Kidney (tissue), 14 donors: ENCODE measurements around the gene NBL1. TPM values are rescaled to one million over a fixed set of nuclear protein-coding genes. Genes with fewer than 3 reads are reported as not detected.

Experiments used
- DNase-seq, 5 donors: peaks; one replicate each; pipeline ENCODE4 v3.0.0-alpha.2; 2013 to 2020
- FAIRE-seq: peaks from 2 replicates; lab custom pipeline; 2012; peaks lifted over from hg19 to GRCh38; lab: Jason Lieb, UNC
- H3K27ac ChIP-seq, 2 donors: one replicate each; pipeline ENCODE4 v1.7.0; 2013; ENCODE audit warnings: low read depth in 2 of 2, low read length in 2 of 2, inconsistent platforms in 1 of 2
- H3K27me3 ChIP-seq: one replicate; pipeline ENCODE4 v1.7.1; 2013; ENCODE audit warnings: low read length, inconsistent platforms; ENCODE audit not compliant: control insufficient read depth, insufficient read depth
- H3K36me3 ChIP-seq, 3 donors: one replicate each; pipeline versions ENCODE4 v1.7.0 to v1.7.1; 2013; ENCODE audit warnings: low read length in 3 of 3, control low read depth in 1 of 3, inconsistent platforms in 1 of 3; ENCODE audit not compliant: insufficient read depth in 3 of 3, control insufficient read depth in 2 of 3
- H3K4me1 ChIP-seq, 3 donors: one replicate each; pipeline versions ENCODE4 v1.7.0 to v1.7.1; 2013; ENCODE audit warnings: low read length in 3 of 3, inconsistent platforms in 1 of 3, low read depth in 1 of 3; ENCODE audit not compliant: control insufficient read depth in 2 of 3, insufficient read depth in 2 of 3
- H3K4me3 ChIP-seq, 3 donors: one replicate each; pipeline versions ENCODE4 v1.7.0 to v1.8.1; 2013; ENCODE audit warnings: low read length in 3 of 3, control low read depth in 1 of 3, inconsistent platforms in 1 of 3
- H3K9ac ChIP-seq, 3 donors: one replicate each; pipeline versions ENCODE4 v1.7.0 to v1.7.1; 2013; ENCODE audit warnings: low read length in 3 of 3, control low read depth in 1 of 3, inconsistent platforms in 1 of 3
- H3K9me3 ChIP-seq, 3 donors: one replicate each; pipeline versions ENCODE4 v1.7.0 to v1.7.1; 2013; ENCODE audit warnings: low read length in 3 of 3, control low read depth in 1 of 3, inconsistent platforms in 1 of 3; ENCODE audit not compliant: control insufficient read depth in 2 of 3, insufficient read depth in 1 of 3
- intact Hi-C: fragments of 100-400 bp; cut with DNase I; formaldehyde crosslinking; loops from one replicate; pipeline ENCODE4 v1.11.1; 2022
- polyA plus RNA-seq: library from polyadenylated mRNA; stranded (reverse); fragments of 350-450 nt; fragmentation: Illumina TruSeq; extraction: RNeasy Lipid Tissue Mini Kit (QIAGEN cat#74804); gene quantifications from one replicate; pipeline ENCODE4 v1.2.3, GENCODE V29; 2014; ENCODE audit warnings: low read depth, low replicate concordance; ENCODE audit not compliant: insufficient read depth
- total RNA-seq: library from RNA; stranded (reverse); fragmentation: NEBNext Ultra II Directional; extraction: Animal tissue kit (Norgen Biotek cat#: 25700); gene quantifications from one replicate; pipeline ENCODE4 v1.2.1, GENCODE V29; 2021
- TF ChIP-seq, protein P1 (sequence below): IDR thresholded peaks from 3 replicates; pipeline ENCODE4 v1.5.1; 2012; ENCODE audit warnings: mild to moderate bottlenecking, moderate library complexity, borderline replicate concordance; ENCODE audit not compliant: insufficient read depth; ENCODE audit errors: extremely low read depth
- donor health status: control.
- donor health status: control.
- donor health status: control.
- donor health status: control.
- donor health status: control.
- donor health status: DM: yes; HTN: yes; CAD: no.
- donor health status: Normal renal cell carcinoma (clear cell type).

NBL1 gene
- total and polyA plus RNA-seq, 2 donors from 2014 or later = 47.4 to 141 TPM

DNA sequence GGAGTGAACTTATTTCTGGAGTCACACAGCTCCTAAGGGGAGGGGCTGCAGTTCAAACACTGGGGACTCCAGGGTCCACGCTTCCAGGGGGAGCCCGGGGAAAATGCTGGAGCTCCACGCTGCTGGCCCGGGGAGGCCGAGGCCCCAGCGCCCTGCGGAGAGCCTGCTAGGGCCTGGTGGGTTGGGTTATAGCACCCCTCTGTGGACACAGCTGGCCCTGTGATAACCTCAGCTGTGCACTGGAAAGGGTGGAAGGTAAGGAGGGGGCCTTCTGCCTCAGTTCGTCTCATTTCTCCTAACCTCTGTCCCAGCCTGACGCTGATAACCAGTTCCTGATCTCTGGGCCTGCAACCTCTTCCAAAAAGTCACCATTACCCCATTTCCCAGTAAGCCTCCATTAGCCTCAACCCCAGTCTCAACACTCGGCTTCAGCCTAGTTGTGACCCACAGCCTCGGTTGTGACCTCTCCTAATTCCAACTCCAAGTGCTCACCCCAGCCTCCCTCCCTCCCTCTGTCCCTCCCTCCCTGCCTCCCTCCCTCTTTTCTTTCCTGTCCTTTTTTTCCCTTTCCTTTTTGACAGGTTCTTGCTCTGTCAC lies 7.1 kb downstream of the NBL1 start:
- intact Hi-C loops = loop anchor here (10.0 kb wide), 1 partner anchor 256 kb away; no protein-coding TSS in a partner anchor
- FAIRE-seq (no peak), DNase-seq (peak in 4 of 5 donors; percentile 63 to 86 (median 75))

DNA sequence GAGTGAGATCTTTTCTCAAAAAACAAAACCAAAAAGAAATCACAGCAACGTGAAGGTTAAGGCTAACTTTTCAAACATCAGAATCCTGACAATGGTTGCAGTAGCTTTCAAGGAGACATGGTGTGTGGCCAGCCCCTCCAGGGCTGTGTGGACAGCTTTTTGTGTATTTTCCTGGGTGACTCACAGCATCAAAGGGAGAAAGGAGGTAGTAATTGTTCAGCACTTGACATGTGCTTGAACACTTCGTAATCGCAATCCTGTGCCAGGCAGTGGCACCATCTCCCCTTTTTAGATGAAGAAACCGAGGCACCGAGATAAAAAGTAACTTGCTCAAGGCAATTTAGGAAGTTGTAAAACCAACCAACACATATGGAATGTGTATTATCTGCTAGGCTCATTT lies 10.3 kb downstream of the NBL1 start:
- TF ChIP-seq, protein P1, sequence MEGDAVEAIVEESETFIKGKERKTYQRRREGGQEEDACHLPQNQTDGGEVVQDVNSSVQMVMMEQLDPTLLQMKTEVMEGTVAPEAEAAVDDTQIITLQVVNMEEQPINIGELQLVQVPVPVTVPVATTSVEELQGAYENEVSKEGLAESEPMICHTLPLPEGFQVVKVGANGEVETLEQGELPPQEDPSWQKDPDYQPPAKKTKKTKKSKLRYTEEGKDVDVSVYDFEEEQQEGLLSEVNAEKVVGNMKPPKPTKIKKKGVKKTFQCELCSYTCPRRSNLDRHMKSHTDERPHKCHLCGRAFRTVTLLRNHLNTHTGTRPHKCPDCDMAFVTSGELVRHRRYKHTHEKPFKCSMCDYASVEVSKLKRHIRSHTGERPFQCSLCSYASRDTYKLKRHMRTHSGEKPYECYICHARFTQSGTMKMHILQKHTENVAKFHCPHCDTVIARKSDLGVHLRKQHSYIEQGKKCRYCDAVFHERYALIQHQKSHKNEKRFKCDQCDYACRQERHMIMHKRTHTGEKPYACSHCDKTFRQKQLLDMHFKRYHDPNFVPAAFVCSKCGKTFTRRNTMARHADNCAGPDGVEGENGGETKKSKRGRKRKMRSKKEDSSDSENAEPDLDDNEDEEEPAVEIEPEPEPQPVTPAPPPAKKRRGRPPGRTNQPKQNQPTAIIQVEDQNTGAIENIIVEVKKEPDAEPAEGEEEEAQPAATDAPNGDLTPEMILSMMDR = no peak
- intact Hi-C loops = loop anchor here (10.0 kb wide), 1 partner anchor 260 kb away; no protein-coding TSS in a partner anchor
- Histone ChIP-seq H3K4me1 (peaks cover 0 to 7% (median 0%) of the 10 kb centered on the region in 3 donors), H3K9ac (no peak overlapping the region), H3K27me3 (no peaks in the 10 kb centered on the region), H3K27ac (no peak overlapping the region), H3K9me3 (no peaks in the 10 kb centered on the region), H3K36me3 (no peaks in the 10 kb centered on the region), H3K4me3 (no peak overlapping the region)
- no peak for DNase-seq
- no peak for FAIRE-seq

More for the DNA sequence above, 7.1 kb downstream of the NBL1 start:
- H3K27me3 ChIP-seq = no peaks in the 10 kb centered on the region
- TF ChIP-seq, protein P1 = peak; percentile 81
- H3K27ac ChIP-seq = peak overlapping the region in 1 of 2 donors; percentile 41
- no peaks in the 10 kb centered on the region for H3K36me3 ChIP-seq
- H3K9me3 ChIP-seq = no peaks in the 10 kb centered on the region
- H3K9ac ChIP-seq = no peak overlapping the region
- no peak overlapping the region for H3K4me3 ChIP-seq
- peaks cover 0 to 7% (median 0%) of the 10 kb centered on the region in 3 donors for H3K4me1 ChIP-seq

DNA sequence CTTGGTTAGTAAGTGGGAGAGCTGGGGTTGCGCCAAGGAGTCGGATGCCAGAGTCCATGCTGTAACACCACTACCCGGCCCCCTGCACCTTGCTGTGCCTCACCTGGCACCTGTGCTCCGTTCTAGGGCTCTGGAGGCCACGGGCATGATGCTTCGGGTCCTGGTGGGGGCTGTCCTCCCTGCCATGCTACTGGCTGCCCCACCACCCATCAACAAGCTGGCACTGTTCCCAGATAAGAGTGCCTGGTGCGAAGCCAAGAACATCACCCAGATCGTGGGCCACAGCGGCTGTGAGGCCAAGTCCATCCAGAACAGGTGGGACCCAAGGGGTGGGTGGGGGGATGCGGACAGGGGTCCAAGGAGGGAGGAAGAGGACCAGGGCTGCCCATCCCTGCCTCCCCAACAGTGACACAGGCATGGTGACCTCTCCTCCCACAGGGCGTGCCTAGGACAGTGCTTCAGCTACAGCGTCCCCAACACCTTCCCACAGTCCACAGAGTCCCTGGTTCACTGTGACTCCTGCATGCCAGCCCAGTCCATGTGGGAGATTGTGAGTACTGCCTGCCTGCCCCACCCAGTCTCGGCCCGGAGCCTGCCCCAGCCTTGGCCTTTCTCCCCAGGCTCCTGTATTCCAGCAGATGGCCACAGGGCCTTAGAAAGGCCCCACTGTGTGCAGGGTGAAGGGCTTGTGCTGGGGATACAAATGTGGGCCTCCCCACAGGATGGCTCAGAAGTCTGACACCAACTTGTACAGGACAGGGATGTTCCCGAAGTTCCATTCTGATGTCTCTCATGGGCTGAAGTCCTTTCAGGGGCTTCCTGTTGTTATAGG lies 11.0 kb downstream of the NBL1 start:
- DNase-seq (peak in 1 of 5 donors; percentile 66), FAIRE-seq (no peak)
- H3K27me3 ChIP-seq = no peaks in the 10 kb centered on the region
- no peak overlapping the region for H3K4me3 ChIP-seq
- TF ChIP-seq, protein P1 = no peak
- intact Hi-C loops = loop anchor here (10.0 kb wide), 1 partner anchor 260 kb away; no protein-coding TSS in a partner anchor
- no peaks in the 10 kb centered on the region for H3K9me3 ChIP-seq
- H3K9ac ChIP-seq = no peak overlapping the region
- H3K4me1 ChIP-seq = peaks cover 0 to 7% (median 0%) of the 10 kb centered on the region in 3 donors
- H3K27ac ChIP-seq = no peak overlapping the region
- no peaks in the 10 kb centered on the region for H3K36me3 ChIP-seq
